ENCODE data around the gene NDFIP2. TPM values are rescaled to one million over a fixed set of nuclear protein-coding genes. Genes with fewer than 3 reads are reported as not detected.

Gene NDFIP2
- total and polyA plus RNA-seq, 2 donors from 2014 or later: 28.7 to 52.2 TPM

DNA sequence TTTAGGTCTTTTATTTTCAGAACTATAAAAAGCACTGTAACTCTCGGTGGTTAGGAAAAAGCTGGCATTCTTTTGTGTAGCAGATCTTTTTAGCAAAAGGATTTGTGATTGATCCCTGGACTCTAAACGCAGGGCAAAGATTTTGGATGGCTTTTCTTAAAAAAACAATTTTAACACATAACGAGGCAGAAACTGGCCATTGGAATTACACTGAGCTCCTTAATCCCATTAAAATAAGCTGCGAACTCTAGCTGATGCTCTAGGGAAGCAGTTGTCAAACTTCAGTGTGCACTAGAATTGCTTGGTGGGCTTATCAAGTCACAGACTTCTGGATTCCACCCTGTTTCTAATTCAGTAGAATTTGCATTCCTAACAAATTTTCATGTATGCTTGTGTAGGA, 33.8 kb upstream of the NDFIP2 start:
- no peak overlapping the region for H3K27ac ChIP-seq (ENCODE audit: low read depth in 2 of 2, low read length in 2 of 2)
- H3K9ac ChIP-seq (ENCODE audit: low read length in 3 of 3): no peak overlapping the region
- no peaks in the 10 kb centered on the region for H3K9me3 ChIP-seq (ENCODE audit: control insufficient read depth in 2 of 3, insufficient read depth in 1 of 3, low read length in 3 of 3)
- DNase-seq (no peak), FAIRE-seq (no peak)
- intact Hi-C loops (cut with DNase I): no loop called here
- H3K27me3 ChIP-seq (ENCODE audit: control insufficient read depth, insufficient read depth, low read length): no peaks in the 10 kb centered on the region
- no peaks in the 10 kb centered on the region for H3K4me1 ChIP-seq (ENCODE audit: control insufficient read depth in 2 of 3, insufficient read depth in 2 of 3, low read depth in 1 of 3, low read length in 3 of 3)
- TF ChIP-seq, protein P1, sequence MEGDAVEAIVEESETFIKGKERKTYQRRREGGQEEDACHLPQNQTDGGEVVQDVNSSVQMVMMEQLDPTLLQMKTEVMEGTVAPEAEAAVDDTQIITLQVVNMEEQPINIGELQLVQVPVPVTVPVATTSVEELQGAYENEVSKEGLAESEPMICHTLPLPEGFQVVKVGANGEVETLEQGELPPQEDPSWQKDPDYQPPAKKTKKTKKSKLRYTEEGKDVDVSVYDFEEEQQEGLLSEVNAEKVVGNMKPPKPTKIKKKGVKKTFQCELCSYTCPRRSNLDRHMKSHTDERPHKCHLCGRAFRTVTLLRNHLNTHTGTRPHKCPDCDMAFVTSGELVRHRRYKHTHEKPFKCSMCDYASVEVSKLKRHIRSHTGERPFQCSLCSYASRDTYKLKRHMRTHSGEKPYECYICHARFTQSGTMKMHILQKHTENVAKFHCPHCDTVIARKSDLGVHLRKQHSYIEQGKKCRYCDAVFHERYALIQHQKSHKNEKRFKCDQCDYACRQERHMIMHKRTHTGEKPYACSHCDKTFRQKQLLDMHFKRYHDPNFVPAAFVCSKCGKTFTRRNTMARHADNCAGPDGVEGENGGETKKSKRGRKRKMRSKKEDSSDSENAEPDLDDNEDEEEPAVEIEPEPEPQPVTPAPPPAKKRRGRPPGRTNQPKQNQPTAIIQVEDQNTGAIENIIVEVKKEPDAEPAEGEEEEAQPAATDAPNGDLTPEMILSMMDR (IDR thresholded peaks at IDR 0.05; ENCODE audit: borderline replicate concordance, extremely low read depth, insufficient read depth): no peak
- H3K4me3 ChIP-seq (ENCODE audit: low read length in 3 of 3): no peak overlapping the region
- H3K36me3 ChIP-seq (ENCODE audit: control insufficient read depth in 2 of 3, insufficient read depth in 3 of 3, low read length in 3 of 3): no peaks in the 10 kb centered on the region

DNA sequence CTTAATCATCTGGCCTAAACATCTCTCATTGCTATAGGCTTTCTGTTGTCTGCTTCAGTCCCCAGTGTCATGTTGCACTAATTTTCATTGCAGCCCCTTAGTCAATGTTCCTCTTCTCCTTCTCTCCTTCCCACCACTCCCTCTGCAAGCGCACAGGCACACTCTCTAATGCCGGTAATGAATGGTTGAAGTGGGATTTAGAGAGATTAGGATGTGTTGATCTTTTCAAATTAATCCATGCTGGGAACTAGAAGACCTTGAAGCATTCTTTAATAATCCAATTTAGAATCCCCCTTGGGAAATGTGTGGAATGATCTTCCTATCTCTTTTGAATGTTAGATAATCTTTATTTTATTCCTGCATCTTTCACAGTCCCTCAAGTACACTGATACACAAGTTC, 33.2 kb upstream of the NDFIP2 start:
- no peaks in the 10 kb centered on the region for H3K9me3 ChIP-seq (ENCODE audit: control insufficient read depth in 2 of 3, insufficient read depth in 1 of 3, low read length in 3 of 3)
- no peaks in the 10 kb centered on the region for H3K36me3 ChIP-seq (ENCODE audit: control insufficient read depth in 2 of 3, insufficient read depth in 3 of 3, low read length in 3 of 3)
- FAIRE-seq (no peak), DNase-seq (no peak)
- intact Hi-C loops (cut with DNase I): no loop called here
- no peak overlapping the region for H3K9ac ChIP-seq (ENCODE audit: low read length in 3 of 3)
- no peaks in the 10 kb centered on the region for H3K4me1 ChIP-seq (ENCODE audit: control insufficient read depth in 2 of 3, insufficient read depth in 2 of 3, low read depth in 1 of 3, low read length in 3 of 3)
- H3K27me3 ChIP-seq (ENCODE audit: control insufficient read depth, insufficient read depth, low read length): no peaks in the 10 kb centered on the region
- no peak overlapping the region for H3K4me3 ChIP-seq (ENCODE audit: low read length in 3 of 3)
- no peak overlapping the region for H3K27ac ChIP-seq (ENCODE audit: low read depth in 2 of 2, low read length in 2 of 2)
- TF ChIP-seq, protein P1 (IDR thresholded peaks at IDR 0.05; ENCODE audit: borderline replicate concordance, extremely low read depth, insufficient read depth): no peak

DNA sequence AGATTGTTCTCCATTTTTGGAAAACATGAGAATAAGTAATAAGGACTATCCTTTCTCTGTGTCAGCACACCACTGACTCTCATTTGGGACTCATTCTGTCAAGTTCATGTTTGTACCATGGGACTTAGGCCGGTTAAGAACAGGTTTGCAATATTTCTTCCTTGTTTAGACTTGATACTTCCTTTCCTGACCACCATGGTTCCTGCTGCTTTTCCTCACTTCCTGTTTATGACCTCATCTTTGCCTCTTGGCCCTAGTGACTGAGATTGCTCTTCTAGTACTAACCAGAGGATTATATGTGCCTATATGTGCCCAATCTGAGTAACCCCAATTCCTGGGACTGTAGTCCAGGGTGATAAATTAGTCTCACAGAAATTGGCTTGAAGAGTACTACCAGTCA, 32.5 kb upstream of the NDFIP2 start:
- Histone ChIP-seq H3K9ac (ENCODE audit: low read length in 3 of 3) (no peak overlapping the region), H3K27me3 (ENCODE audit: control insufficient read depth, insufficient read depth, low read length) (no peaks in the 10 kb centered on the region), H3K9me3 (ENCODE audit: control insufficient read depth in 2 of 3, insufficient read depth in 1 of 3, low read length in 3 of 3) (no peaks in the 10 kb centered on the region), H3K27ac (ENCODE audit: low read depth in 2 of 2, low read length in 2 of 2) (no peak overlapping the region), H3K4me1 (ENCODE audit: control insufficient read depth in 2 of 3, insufficient read depth in 2 of 3, low read depth in 1 of 3, low read length in 3 of 3) (no peaks in the 10 kb centered on the region), H3K4me3 (ENCODE audit: low read length in 3 of 3) (no peak overlapping the region), H3K36me3 (ENCODE audit: control insufficient read depth in 2 of 3, insufficient read depth in 3 of 3, low read length in 3 of 3) (no peaks in the 10 kb centered on the region)
- no peak for DNase-seq
- TF ChIP-seq, protein P1 (IDR thresholded peaks at IDR 0.05; ENCODE audit: borderline replicate concordance, extremely low read depth, insufficient read depth): no peak
- intact Hi-C loops (cut with DNase I): no loop called here
- no peak for FAIRE-seq

DNA sequence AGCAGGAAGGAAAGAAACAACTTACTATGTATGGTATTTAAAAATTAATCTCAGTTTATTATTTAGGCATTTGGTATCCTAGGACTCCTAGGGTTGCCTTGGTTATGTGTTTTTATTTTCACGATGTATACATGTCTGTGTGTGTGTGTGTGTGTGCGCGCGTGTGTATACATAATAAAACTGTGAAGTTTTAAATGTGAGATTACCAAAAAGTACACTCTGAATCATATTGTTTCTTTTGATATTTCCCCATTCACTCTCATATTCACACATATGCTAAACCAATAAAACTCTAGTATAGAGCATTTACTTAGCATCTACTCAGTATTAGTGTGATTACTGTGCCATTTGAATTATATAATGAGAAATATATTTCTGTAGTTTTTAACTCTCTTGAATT, 30.8 kb upstream of the NDFIP2 start:
- intact Hi-C loops (cut with DNase I): no loop called here
- no peak overlapping the region for H3K27ac ChIP-seq (ENCODE audit: low read depth in 2 of 2, low read length in 2 of 2)
- no peaks in the 10 kb centered on the region for H3K4me1 ChIP-seq (ENCODE audit: control insufficient read depth in 2 of 3, insufficient read depth in 2 of 3, low read depth in 1 of 3, low read length in 3 of 3)
- H3K36me3 ChIP-seq (ENCODE audit: control insufficient read depth in 2 of 3, insufficient read depth in 3 of 3, low read length in 3 of 3): no peaks in the 10 kb centered on the region
- no peak for DNase-seq
- no peak overlapping the region for H3K9ac ChIP-seq (ENCODE audit: low read length in 3 of 3)
- no peaks in the 10 kb centered on the region for H3K27me3 ChIP-seq (ENCODE audit: control insufficient read depth, insufficient read depth, low read length)
- FAIRE-seq: no peak
- TF ChIP-seq, protein P1 (IDR thresholded peaks at IDR 0.05; ENCODE audit: borderline replicate concordance, extremely low read depth, insufficient read depth): no peak
- no peaks in the 10 kb centered on the region for H3K9me3 ChIP-seq (ENCODE audit: control insufficient read depth in 2 of 3, insufficient read depth in 1 of 3, low read length in 3 of 3)
- no peak overlapping the region for H3K4me3 ChIP-seq (ENCODE audit: low read length in 3 of 3)
